CD4-positive, alpha-beta T cell treated with Interleukin-4 for 4 hours (primary cell): ENCODE data around the gene GALNT7.
"Not testable (repeated sequence)": the region's sequence is repeated elsewhere in the genome, so short reads cannot be mapped to it uniquely, and the experiment has no call there.

ENCODE experiments used
- DNase-seq: peaks from one replicate; pipeline ENCODE4 v3.0.0-alpha.2; 2020

GALNT7 gene

GRCh38 chr4:173200103-173200884 lies 31.7 kb downstream of the GALNT7 start:
- DNase-seq, result no peak

GRCh38 chr4:173202395-173202794 lies 33.8 kb downstream of the GALNT7 start:
- DNase-seq, result no peak

GRCh38 chr4:173205656-173206055 lies 37.0 kb downstream of the GALNT7 start:
- no peak for DNase-seq

- DNase-seq, result no peak
Measured at GRCh38 chr4:173208420-173208819, 39.8 kb downstream of the GALNT7 start.

- DNase-seq, result no peak
Measured at GRCh38 chr4:173211222-173211621, 42.6 kb downstream of the GALNT7 start.

GRCh38 chr4:173211838-173212237 lies 43.2 kb downstream of the GALNT7 start:
- no peak for DNase-seq

GRCh38 chr4:173212379-173212778 lies 43.8 kb downstream of the GALNT7 start:
- no peak for DNase-seq

- no peak for DNase-seq
Measured at GRCh38 chr4:173213296-173213695, 44.7 kb downstream of the GALNT7 start.

- DNase-seq, result no peak
Measured at GRCh38 chr4:173214231-173214630, 45.6 kb downstream of the GALNT7 start.

GRCh38 chr4:173214661-173215060 lies 46.0 kb downstream of the GALNT7 start:
- no peak for DNase-seq

GRCh38 chr4:173217075-173217474 lies 48.5 kb downstream of the GALNT7 start:
- DNase-seq, result no peak

GRCh38 chr4:173217727-173218126 lies 49.1 kb downstream of the GALNT7 start:
- no peak for DNase-seq

GRCh38 chr4:173218411-173219125 lies 50.0 kb downstream of the GALNT7 start:
- no peak for DNase-seq

- DNase-seq, result not testable (repeated sequence)
Measured at GRCh38 chr4:173219126-173219437, 50.5 kb downstream of the GALNT7 start.

- no peak for DNase-seq
Measured at GRCh38 chr4:173223743-173224142, 55.1 kb downstream of the GALNT7 start.

- no peak for DNase-seq
Measured at GRCh38 chr4:173226401-173226888, 57.8 kb downstream of the GALNT7 start.

- DNase-seq, result no peak
Measured at GRCh38 chr4:173227756-173228155, 59.1 kb downstream of the GALNT7 start.

GRCh38 chr4:173230062-173230461 lies 61.5 kb downstream of the GALNT7 start:
- no peak for DNase-seq

- DNase-seq, result no peak
Measured at GRCh38 chr4:173231916-173232315, 63.3 kb downstream of the GALNT7 start.

- no peak for DNase-seq
Measured at GRCh38 chr4:173233857-173234256, 65.2 kb downstream of the GALNT7 start.

- no peak for DNase-seq
Measured at GRCh38 chr4:173235050-173235449, 66.4 kb downstream of the GALNT7 start.

GRCh38 chr4:173236301-173236700 lies 67.7 kb downstream of the GALNT7 start:
- DNase-seq, result no peak

- no peak for DNase-seq
Measured at GRCh38 chr4:173237152-173237551, 68.5 kb downstream of the GALNT7 start.

- DNase-seq, result no peak
Measured at GRCh38 chr4:173237762-173238161, 69.2 kb downstream of the GALNT7 start.
